ENCODE results near the gene PPARD.

Gene PPARD

DNA sequence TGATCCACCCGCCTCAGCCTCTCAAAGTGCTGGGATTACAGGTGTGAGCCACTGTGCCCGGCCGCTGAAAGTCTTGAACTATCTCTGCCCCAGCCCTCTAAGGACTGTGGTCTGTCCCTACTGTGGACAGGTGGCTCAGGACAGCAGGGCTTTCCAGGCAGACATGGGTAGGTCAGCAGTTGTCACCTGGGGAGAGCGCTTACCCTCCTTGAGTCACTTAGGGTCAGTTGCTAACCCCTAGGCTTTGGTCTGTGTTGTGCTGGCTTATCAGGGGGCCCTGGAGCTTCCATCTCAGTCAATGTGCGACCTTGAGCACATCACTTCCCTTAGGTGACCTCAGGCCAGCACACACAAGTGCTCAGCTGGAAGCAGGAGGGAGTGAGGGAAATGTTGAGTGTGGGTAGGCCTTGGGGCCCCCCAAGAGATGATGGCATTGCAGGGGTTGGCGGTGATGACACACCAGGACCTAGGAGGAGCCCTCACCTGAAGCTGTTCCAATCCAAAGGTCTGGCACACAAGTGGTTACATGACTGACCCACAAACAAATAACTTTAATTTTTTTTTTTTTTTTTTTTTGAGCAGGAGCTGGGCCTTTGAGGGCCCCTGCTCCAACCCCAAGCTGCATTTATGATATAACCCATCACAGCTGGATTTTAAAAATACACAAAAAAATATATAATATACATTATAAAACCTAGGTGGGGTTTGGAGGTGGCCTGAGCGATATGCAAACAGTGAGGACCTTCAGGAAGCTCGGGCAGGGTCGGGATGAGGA is 130.9 kb downstream of the PPARD start:
- H4K20me1 ChIP-seq (ENCODE audit: insufficient read depth): peaks cover 33% of the 10 kb centered on the region
- H3K4me1 ChIP-seq (ENCODE audit: low read depth, poor library complexity, severe bottlenecking): peaks cover 17% of the 10 kb centered on the region
- H3K27me3 ChIP-seq (ENCODE audit: insufficient read depth, low read depth): no peaks in the 10 kb centered on the region; the same call in 1 of the 2 replicates
- H3K27ac ChIP-seq: peak overlapping the region; percentile 22; the same call in 1 of the 2 replicates
- no peak for TF ChIP-seq CTCF (conservative IDR thresholded peaks at IDR 0.05; ENCODE audit: low read depth, low read length)
- H3K9ac ChIP-seq: no peak overlapping the region
- no peak overlapping the region for H2AFZ ChIP-seq (ENCODE audit: low read depth)
- peaks cover 33% of the 10 kb centered on the region for H3K79me2 ChIP-seq (ENCODE audit: insufficient read depth, low read depth)
- no peak overlapping the region for H3K4me3 ChIP-seq (IDR thresholded peaks at IDR 0.05; ENCODE audit: insufficient read depth, low read depth, low read length)
- H3K36me3 ChIP-seq (ENCODE audit: insufficient read depth): peaks cover 30% of the 10 kb centered on the region
- no peak overlapping the region for H3K4me2 ChIP-seq

GRCh38 chr6:35473850-35474130 is 131.4 kb downstream of the PPARD start:
- peaks cover 27% of the 10 kb centered on the region for H3K79me2 ChIP-seq (ENCODE audit: insufficient read depth, low read depth)
- H2AFZ ChIP-seq (ENCODE audit: low read depth): no peak overlapping the region
- no peaks in the 10 kb centered on the region; the same call in 1 of the 2 replicates for H3K27me3 ChIP-seq (ENCODE audit: insufficient read depth, low read depth)
- H3K36me3 ChIP-seq (ENCODE audit: insufficient read depth): peaks cover 25% of the 10 kb centered on the region
- H3K27ac ChIP-seq: peak overlapping the region; percentile 22; the same call in 1 of the 2 replicates
- peaks cover 33% of the 10 kb centered on the region for H4K20me1 ChIP-seq (ENCODE audit: insufficient read depth)
- TF ChIP-seq CTCF (conservative IDR thresholded peaks at IDR 0.05; ENCODE audit: low read depth, low read length): no peak
- H3K9ac ChIP-seq: no peak overlapping the region
- H3K4me3 ChIP-seq (IDR thresholded peaks at IDR 0.05; ENCODE audit: insufficient read depth, low read depth, low read length): no peak overlapping the region
- peaks cover 17% of the 10 kb centered on the region for H3K4me1 ChIP-seq (ENCODE audit: low read depth, poor library complexity, severe bottlenecking)
- H3K4me2 ChIP-seq: no peak overlapping the region

- Histone ChIP-seq H3K4me2 (no peak overlapping the region), H3K9ac (no peak overlapping the region), H3K4me1 (ENCODE audit: low read depth, poor library complexity, severe bottlenecking) (peaks cover 17% of the 10 kb centered on the region), H4K20me1 (ENCODE audit: insufficient read depth) (peaks cover 31% of the 10 kb centered on the region), H2AFZ (ENCODE audit: low read depth) (no peak overlapping the region), H3K79me2 (ENCODE audit: insufficient read depth, low read depth) (peaks cover 22% of the 10 kb centered on the region), H3K27ac (peak overlapping the region; percentile 22; the same call in 1 of the 2 replicates), H3K36me3 (ENCODE audit: insufficient read depth) (peaks cover 19% of the 10 kb centered on the region), H3K27me3 (ENCODE audit: insufficient read depth, low read depth) (no peaks in the 10 kb centered on the region; the same call in 1 of the 2 replicates), H3K4me3 (IDR thresholded peaks at IDR 0.05; ENCODE audit: insufficient read depth, low read depth, low read length) (no peak overlapping the region)
- TF ChIP-seq CTCF (conservative IDR thresholded peaks at IDR 0.05; ENCODE audit: low read depth, low read length): no peak
Observed at GRCh38 chr6:35474131-35474941, 132.0 kb downstream of the PPARD start.

GRCh38 chr6:35474942-35475570 is 132.7 kb downstream of the PPARD start:
- Histone ChIP-seq H2AFZ (ENCODE audit: low read depth) (no peak overlapping the region), H3K79me2 (ENCODE audit: insufficient read depth, low read depth) (peaks cover 15% of the 10 kb centered on the region), H3K4me1 (ENCODE audit: low read depth, poor library complexity, severe bottlenecking) (peaks cover 15% of the 10 kb centered on the region), H3K36me3 (ENCODE audit: insufficient read depth) (peaks cover 12% of the 10 kb centered on the region), H3K9ac (no peak overlapping the region), H3K4me3 (IDR thresholded peaks at IDR 0.05; ENCODE audit: insufficient read depth, low read depth, low read length) (no peak overlapping the region), H4K20me1 (ENCODE audit: insufficient read depth) (peaks cover 24% of the 10 kb centered on the region), H3K27me3 (ENCODE audit: insufficient read depth, low read depth) (no peaks in the 10 kb centered on the region; the same call in 1 of the 2 replicates), H3K27ac (no peak overlapping the region), H3K4me2 (no peak overlapping the region)
- no peak for TF ChIP-seq CTCF (conservative IDR thresholded peaks at IDR 0.05; ENCODE audit: low read depth, low read length)

Data from KMS-11 (cell line).